Cerebellar nuclear complex (tissue), 1 donor: ENCODE results near the gene RAB31.
"Not testable (repeated sequence)": the region's sequence is repeated elsewhere in the genome, so short reads cannot be mapped to it uniquely, and the experiment has no call there.

ENCODE experiments used
- DNase-seq, 2 experiments: peaks; one replicate each; lab custom pipeline; 2025; lab: John Stamatoyannopoulos, UW

Gene RAB31

GRCh38 chr18:9839211-9839610 is 131.1 kb downstream of the RAB31 start:
- no peak for DNase-seq

DNA sequence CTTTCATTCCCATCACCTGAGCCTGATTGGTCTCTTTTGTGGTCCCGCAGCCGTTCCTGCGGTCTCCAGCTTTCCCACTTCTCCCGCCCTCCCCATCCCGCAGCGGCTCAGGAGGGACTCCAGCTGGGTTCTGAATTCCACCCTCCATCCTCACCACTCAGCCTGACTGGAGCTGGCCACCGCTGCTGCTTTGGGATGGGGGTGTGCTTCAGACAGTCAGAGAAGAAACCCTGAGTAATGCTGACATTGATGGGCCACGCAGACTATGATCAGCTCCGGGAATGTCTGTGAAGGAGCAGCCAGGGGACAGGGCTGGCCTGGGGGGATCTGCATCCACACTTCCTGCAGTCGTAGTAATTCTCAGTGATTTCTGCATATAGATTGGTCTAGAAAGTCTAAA is 131.8 kb downstream of the RAB31 start:
- no peak for DNase-seq

GRCh38 chr18:9841752-9842151 is 133.7 kb downstream of the RAB31 start:
- DNase-seq, result no peak

GRCh38 chr18:9842448-9842847 is 134.3 kb downstream of the RAB31 start:
- no peak for DNase-seq

DNA sequence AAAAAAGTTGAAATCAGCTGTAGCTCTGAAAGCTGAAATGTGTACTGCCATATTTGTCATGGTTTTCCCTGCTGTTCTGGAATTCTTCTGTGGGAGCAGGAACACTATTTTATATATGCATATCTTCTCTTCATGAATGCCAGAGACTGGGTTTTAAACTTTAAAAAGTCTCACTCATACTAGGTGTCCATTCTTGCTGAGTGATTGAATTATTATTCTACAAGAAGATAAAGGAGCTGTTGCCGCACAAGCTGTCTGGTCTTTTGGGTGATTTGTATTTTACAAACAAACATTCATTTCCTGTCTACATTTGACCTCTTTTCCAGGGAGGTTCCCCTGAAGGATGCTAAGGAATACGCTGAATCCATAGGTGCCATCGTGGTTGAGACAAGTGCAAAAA is 137.2 kb downstream of the RAB31 start:
- no peak for DNase-seq

DNA sequence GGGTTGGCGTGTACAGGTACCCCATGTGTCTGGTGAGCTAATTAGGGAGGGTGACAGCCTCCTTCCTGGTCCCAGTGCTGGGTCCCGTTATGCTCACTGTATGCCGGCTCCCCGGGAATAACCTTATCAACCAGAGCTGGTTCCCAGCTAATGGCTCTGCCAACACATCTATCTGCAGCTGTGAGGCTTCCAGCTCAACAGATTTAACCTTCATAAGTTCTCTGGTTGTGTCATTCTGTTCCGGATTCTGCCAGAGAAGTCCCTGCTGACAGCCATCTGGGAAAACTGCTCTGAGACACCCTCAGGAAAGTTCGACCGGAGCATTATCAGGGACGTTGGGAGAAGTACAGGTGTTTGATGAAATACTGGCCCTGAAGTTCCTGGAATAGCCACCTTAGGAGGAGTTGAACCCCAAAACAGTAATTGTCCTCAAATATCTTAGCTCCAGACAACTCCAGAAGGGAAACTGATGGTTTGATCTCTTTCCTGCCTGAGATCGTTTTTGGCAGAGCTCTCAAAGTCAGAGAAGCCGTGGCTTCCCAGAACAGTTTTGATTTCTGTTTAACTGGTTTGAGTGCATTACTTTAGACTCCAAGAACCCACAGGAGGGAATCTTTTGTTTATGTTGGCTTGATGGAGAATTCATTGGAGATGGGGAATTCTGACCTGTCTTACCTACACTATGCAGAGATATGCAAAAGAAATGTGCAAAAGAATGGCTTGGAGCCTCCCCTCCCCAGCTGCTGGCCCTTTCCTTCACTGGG is 138.2 kb downstream of the RAB31 start:
- DNase-seq, result no peak

DNA sequence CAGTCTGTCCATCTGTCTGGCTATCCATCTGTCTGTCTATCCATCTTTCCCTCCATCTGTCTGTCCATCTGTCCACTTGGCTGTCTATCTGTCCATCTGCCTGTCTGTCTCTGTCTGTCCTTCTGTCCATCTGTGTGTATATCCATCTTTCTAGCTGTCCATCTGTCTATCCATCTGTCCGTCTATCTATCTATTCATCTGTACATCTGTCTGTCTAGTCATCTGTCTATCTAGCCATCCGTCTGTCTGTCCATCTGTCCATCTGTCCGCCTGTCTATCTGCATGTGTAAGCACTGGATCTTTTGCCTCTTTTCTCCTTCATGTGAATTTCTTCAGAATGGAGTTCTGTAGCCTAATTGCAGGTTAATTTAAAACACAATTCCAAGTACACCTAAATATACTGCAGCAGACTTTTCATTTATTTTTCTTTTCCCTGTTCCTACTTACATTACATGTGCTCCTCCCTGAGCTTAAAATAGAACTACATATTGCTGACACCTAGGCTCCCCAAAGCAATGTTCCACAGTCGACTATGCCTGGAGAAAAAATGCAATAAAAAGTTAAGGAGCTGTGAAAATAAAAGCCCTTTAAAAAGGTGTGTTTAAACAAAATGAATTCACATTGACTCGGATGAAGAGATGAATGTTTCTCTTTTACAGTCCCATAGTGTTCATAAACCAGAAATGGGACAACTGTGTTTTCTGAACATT is 140.2 kb downstream of the RAB31 start:
- no peak for DNase-seq

- DNase-seq, result no peak
Measured at GRCh38 chr18:9849407-9850283, 141.5 kb downstream of the RAB31 start.

- no peak for DNase-seq
Measured at GRCh38 chr18:9850309-9850708, 142.2 kb downstream of the RAB31 start.

DNA sequence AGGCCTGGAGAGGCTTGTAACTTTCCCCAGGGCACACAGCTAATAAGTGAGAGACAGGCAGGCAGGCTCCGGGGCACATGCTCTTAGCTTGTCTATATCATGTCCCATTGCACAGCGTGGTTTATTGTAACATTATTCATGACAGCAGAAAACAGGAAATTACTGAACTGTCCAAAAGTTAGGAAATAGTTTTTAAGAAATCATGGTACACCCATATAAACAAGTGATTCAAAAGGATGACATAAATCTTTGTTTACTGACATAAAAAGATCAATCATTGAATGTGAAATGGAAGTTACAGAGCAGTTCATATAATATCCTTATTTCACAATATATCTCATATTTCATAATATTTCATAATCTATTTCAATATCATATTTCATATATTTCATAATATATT is 143.4 kb downstream of the RAB31 start:
- no peak for DNase-seq

GRCh38 chr18:9852266-9853081 is 144.4 kb downstream of the RAB31 start:
- no peak for DNase-seq

GRCh38 chr18:9854801-9855676 is 146.9 kb downstream of the RAB31 start:
- DNase-seq, result no peak

- DNase-seq, result no peak
Measured at GRCh38 chr18:9855681-9856080, 147.6 kb downstream of the RAB31 start.

DNA sequence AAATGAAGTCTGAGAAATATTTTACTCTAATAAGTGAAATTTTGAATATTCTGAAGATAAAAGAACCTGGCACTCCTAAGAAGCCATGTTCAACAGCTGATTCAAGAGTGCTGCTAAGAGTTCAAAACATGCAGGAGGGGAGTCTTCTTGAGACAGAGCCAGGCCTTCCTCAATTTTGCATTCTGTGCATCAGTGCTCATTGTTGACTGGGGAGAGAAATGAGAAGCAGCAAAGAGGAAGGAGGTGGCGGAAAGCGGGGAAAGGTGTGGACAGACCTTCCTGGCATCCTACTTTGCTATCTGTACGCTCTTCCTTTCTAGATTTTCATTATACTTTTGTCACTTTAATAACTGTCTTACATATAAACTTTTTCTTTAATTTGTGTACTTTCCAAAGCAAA is 148.0 kb downstream of the RAB31 start:
- DNase-seq, result no peak

- not testable (repeated sequence) for DNase-seq
Measured at GRCh38 chr18:9857479-9857998, 149.4 kb downstream of the RAB31 start.

GRCh38 chr18:9858642-9859041 is 150.5 kb downstream of the RAB31 start:
- DNase-seq, result no peak

DNA sequence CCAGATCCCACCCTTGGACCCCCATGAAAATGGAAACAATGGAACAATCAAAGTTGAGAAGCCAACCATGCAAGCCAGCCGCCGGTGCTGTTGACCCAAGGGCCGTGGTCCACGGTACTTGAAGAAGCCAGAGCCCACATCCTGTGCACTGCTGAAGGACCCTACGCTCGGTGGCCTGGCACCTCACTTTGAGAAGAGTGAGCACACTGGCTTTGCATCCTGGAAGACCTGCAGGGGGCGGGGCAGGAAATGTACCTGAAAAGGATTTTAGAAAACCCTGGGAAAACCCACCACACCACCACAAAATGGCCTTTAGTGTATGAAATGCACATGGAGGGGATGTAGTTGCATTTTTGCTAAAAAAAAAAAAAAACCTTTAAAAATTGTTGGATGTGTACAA is 151.1 kb downstream of the RAB31 start:
- no peak for DNase-seq

- DNase-seq, result no peak
Measured at GRCh38 chr18:9860682-9861081, 152.6 kb downstream of the RAB31 start.

GRCh38 chr18:9861157-9861556 is 153.1 kb downstream of the RAB31 start:
- no peak for DNase-seq

- no peak for DNase-seq
Measured at GRCh38 chr18:9861933-9862332, 153.8 kb downstream of the RAB31 start.

GRCh38 chr18:9862686-9863085 is 154.6 kb downstream of the RAB31 start:
- no peak for DNase-seq
